ENCODE data around the gene EHD3.

The EHD3 gene

GRCh38 chr2:31219131-31219969, 14.6 kb upstream of the EHD3 start:
- H3K4me3 ChIP-seq (ENCODE audit: low read depth, low read length): no peak overlapping the region
- no peak for TF ChIP-seq CTCF (IDR thresholded peaks at IDR 0.05; ENCODE audit: low read depth, low read length)

- no peak for TF ChIP-seq CTCF (IDR thresholded peaks at IDR 0.05; ENCODE audit: low read depth, low read length)
- H3K4me3 ChIP-seq (ENCODE audit: low read depth, low read length): no peak overlapping the region
These were observed 12.4 kb upstream of the EHD3 start for GRCh38 chr2:31221544-31221943.

- no peak for TF ChIP-seq CTCF (IDR thresholded peaks at IDR 0.05; ENCODE audit: low read depth, low read length)
- H3K4me3 ChIP-seq (ENCODE audit: low read depth, low read length): no peak overlapping the region
These were observed 11.9 kb upstream of the EHD3 start for GRCh38 chr2:31222071-31222470.

GRCh38 chr2:31223026-31223425, 10.9 kb upstream of the EHD3 start:
- no peak overlapping the region for H3K4me3 ChIP-seq (ENCODE audit: low read depth, low read length)
- TF ChIP-seq CTCF (IDR thresholded peaks at IDR 0.05; ENCODE audit: low read depth, low read length): no peak

GRCh38 chr2:31223749-31224148, 10.2 kb upstream of the EHD3 start:
- TF ChIP-seq CTCF (IDR thresholded peaks at IDR 0.05; ENCODE audit: low read depth, low read length): no peak
- no peak overlapping the region for H3K4me3 ChIP-seq (ENCODE audit: low read depth, low read length)

GRCh38 chr2:31226266-31226665, 7.7 kb upstream of the EHD3 start:
- H3K4me3 ChIP-seq (ENCODE audit: low read depth, low read length): no peak overlapping the region
- no peak for TF ChIP-seq CTCF (IDR thresholded peaks at IDR 0.05; ENCODE audit: low read depth, low read length)

- TF ChIP-seq CTCF (IDR thresholded peaks at IDR 0.05; ENCODE audit: low read depth, low read length): no peak
- H3K4me3 ChIP-seq (ENCODE audit: low read depth, low read length): no peak overlapping the region
These were observed 6.8 kb upstream of the EHD3 start for GRCh38 chr2:31227110-31227509.

Data from WI38 (cell line).